MCF 10A (cell line): ENCODE results near the gene ZNF200. TPM values are rescaled to one million over a fixed set of nuclear protein-coding genes. Genes with fewer than 3 reads are reported as not detected.
A peak's percentile ranks its signal among the peaks of the same experiment; 100 is the strongest.
"Not testable (repeated sequence)": the region's sequence is repeated elsewhere in the genome, so short reads cannot be mapped to it uniquely, and the experiment has no call there.

Experiments
- BruUV-seq: library from RNA; stranded (reverse); fragments of 400-500 nt; replicated peaks from 2 replicates; lab custom pipeline; 2021; lab: Mats Ljungman, UMichigan
- CTCF ChIA-PET: fragments of 300-600 bp; sonication (Branson Sonifier 250); formaldehyde crosslinking; extraction: SDS; loops from one replicate; lab custom pipeline; 2021; ENCODE audit warnings: antibody characterized with exemption, inconsistent platforms; lab: Yijun Ruan, JAX
- POLR2A ChIA-PET: fragments of 300-600, 350-650 bp; sonication (Branson Sonifier 250); formaldehyde crosslinking; extraction: SDS; loops from one replicate; lab custom pipeline; 2020; ENCODE audit warnings: antibody characterized with exemption, inconsistent platforms; lab: Yijun Ruan, JAX
- DNase-seq: peaks from one replicate; pipeline ENCODE4 v3.0.0-alpha.2; 2018; ENCODE audit not compliant: unreplicated experiment
- H3K27ac Mint-ChIP-seq: one replicate; pipeline ENCODE4 v1.8.0; 2022; ENCODE audit warnings: mild to moderate bottlenecking, low read depth, mixed read lengths; ENCODE audit not compliant: unreplicated experiment
- H3K27me3 Mint-ChIP-seq: one replicate; pipeline ENCODE4 v1.8.0; 2022; ENCODE audit warnings: mixed read lengths; ENCODE audit not compliant: insufficient read depth, unreplicated experiment
- H3K36me3 Mint-ChIP-seq: one replicate; pipeline ENCODE4 v1.8.0; 2022; ENCODE audit warnings: mild to moderate bottlenecking, moderate library complexity, mixed read lengths; ENCODE audit not compliant: insufficient read depth, unreplicated experiment
- H3K4me1 Mint-ChIP-seq: one replicate; pipeline ENCODE4 v1.8.0; 2022; ENCODE audit warnings: mixed read lengths; ENCODE audit not compliant: insufficient read depth, unreplicated experiment
- H3K4me3 Mint-ChIP-seq: one replicate; pipeline ENCODE4 v1.8.0; 2022; ENCODE audit warnings: mild to moderate bottlenecking, moderate library complexity, mixed read lengths; ENCODE audit not compliant: unreplicated experiment
- H3K9me3 Mint-ChIP-seq: one replicate; pipeline ENCODE4 v1.8.0; 2022; ENCODE audit warnings: mixed read lengths; ENCODE audit not compliant: unreplicated experiment
- CTCF ChIP-seq: fragments of 200-600 bp; IDR thresholded peaks from one replicate; pipeline ENCODE4 v1.8.0; 2022; ENCODE audit warnings: antibody characterized with exemption, mild to moderate bottlenecking; ENCODE audit not compliant: unreplicated experiment
- intact Hi-C: fragments of 100-400 bp; cut with micrococcal nuclease; formaldehyde crosslinking; loops from 2 replicates; pipeline ENCODE4 v1.14.1; 2022
- total RNA-seq: library from RNA; stranded (reverse); gene quantifications from 2 replicates; pipeline ENCODE4 v1.2.3, GENCODE V29; 2022

ZNF200 gene
- total RNA-seq, 1 experiment from 2014 or later, result 6.6 TPM

GRCh38 chr16:3274490-3274889 lies 39.5 kb upstream of the ZNF200 start:
- Mint-ChIP-seq H3K36me3 (peaks cover 4% of the 10 kb centered on the region), H3K9me3 (no peaks in the 10 kb centered on the region), H3K4me3 (no peak overlapping the region), H3K4me1 (no peaks in the 10 kb centered on the region), H3K27me3 (no peaks in the 10 kb centered on the region), H3K27ac (no peak overlapping the region)
- intact Hi-C loops, result no loop called here
- TF ChIP-seq CTCF, result no peak
- ChIA-PET POLR2A (interaction anchor here (1.1 to 11.6 kb wide), 2 partner anchors 9 to 31 kb away, joined by 3 to 161 read pairs; no protein-coding TSS in a partner anchor), CTCF (no interaction called here)
- BruUV-seq, result no TSS peak
- peak; percentile 43 for DNase-seq

GRCh38 chr16:3271281-3271680 lies 36.3 kb upstream of the ZNF200 start:
- H3K4me3 Mint-ChIP-seq, POLR2A ChIA-PET, H3K9me3 Mint-ChIP-seq, CTCF ChIA-PET, BruUV-seq, H3K27ac Mint-ChIP-seq, DNase-seq, intact Hi-C loops, H3K27me3 Mint-ChIP-seq, H3K4me1 Mint-ChIP-seq: not testable (repeated sequence)
- H3K36me3 Mint-ChIP-seq, result peaks cover 17% of the 10 kb centered on the region

- H3K9me3 Mint-ChIP-seq, H3K27ac Mint-ChIP-seq, CTCF ChIA-PET, H3K4me1 Mint-ChIP-seq, H3K27me3 Mint-ChIP-seq, POLR2A ChIA-PET, BruUV-seq, H3K4me3 Mint-ChIP-seq, intact Hi-C loops, DNase-seq: not testable (repeated sequence)
- H3K36me3 Mint-ChIP-seq, result peaks cover 17% of the 10 kb centered on the region
Measured at GRCh38 chr16:3270718-3271117, 35.8 kb upstream of the ZNF200 start.

- BruUV-seq, result no TSS peak
Measured at GRCh38 chr16:3268294-3268693, 33.3 kb upstream of the ZNF200 start.

More at GRCh38 chr16:3268294-3268693, 33.3 kb upstream of the ZNF200 start:
- no peak for TF ChIP-seq CTCF
- ChIA-PET CTCF (no interaction called here), POLR2A (interaction anchor here (0.9 to 6.8 kb wide), 4 partner anchors 11 to 232 kb away, joined by 3 to 161 read pairs (median 4); partner anchors contain the start of genes CLUAP1 and ZNF263)
- Mint-ChIP-seq H3K4me3 (no peak overlapping the region), H3K9me3 (no peaks in the 10 kb centered on the region), H3K27ac (no peak overlapping the region), H3K27me3 (no peaks in the 10 kb centered on the region), H3K36me3 (peaks cover 26% of the 10 kb centered on the region), H3K4me1 (no peaks in the 10 kb centered on the region)
- no peak for DNase-seq
- intact Hi-C loops, result no loop called here
